Anterior cingulate cortex (tissue), 58 donors: ENCODE results near the gene MTFR1L.
A peak's percentile ranks its signal among the peaks of the same experiment; 100 is the strongest.

ENCODE experiments used
- DNase-seq, 58 donors: peaks; one replicate each; lab custom pipeline; 2025; lab: John Stamatoyannopoulos, UW

Gene MTFR1L

DNA sequence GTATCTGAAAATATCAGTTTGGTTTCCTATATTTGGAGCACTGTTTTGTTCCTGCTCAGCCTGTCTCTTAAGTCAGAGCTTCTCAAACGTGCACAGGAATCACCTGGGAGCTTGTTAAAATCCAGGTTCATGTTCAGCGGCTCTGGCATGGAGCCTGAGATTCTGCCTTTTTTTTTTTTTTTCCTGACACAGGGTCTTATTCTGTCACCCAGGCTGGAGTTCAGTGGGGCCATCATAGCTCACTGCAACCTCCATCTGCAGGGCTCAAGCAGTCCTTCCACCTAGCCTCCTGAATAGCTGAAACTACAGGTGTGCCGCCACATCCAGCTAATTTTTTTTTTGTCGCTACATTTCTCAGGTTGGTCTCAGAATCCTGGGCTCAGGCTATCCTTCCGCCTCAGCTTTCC, 32.0 kb upstream of the MTFR1L start:
- DNase-seq = no peak

DNA sequence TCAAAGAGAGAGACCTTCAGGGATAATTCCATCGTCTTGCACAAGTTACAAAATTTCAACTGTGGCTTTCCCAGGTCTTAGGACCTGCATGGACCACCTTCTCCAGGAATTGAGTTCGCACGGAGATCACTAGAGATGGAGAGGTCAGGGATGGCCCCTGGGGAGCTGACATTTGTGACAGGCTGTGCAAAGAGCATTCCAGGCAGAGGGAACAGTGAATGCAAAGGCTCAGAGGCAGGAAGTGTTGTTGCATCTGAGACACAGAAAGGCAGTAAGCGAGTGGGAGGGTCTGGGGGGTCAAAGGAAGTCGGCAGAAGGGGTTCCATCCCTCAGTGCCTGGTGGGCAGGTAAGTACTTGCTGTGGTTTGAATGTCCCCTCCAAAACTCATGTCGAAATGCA, 29.3 kb upstream of the MTFR1L start:
- no peak for DNase-seq

DNA sequence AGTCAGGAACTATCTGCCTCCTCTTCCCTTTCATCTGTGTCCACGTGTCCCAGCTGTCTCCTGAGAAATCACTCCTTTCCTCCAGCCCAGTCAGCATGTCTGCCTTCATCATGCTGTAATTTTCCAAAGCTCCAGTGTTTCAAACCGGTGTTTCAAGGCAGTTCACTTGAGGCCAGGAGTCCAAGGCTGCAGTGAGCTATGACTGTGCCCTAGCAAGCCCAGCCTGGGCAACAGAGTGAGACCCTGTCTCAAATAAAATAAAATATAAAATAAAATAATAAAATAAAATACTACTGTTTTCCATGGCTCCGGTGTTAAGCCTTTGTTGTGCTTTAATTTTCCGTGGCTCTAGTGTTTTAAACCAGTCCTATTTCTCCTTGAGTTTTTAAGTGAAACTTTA, 27.6 kb upstream of the MTFR1L start:
- DNase-seq = no peak

DNA sequence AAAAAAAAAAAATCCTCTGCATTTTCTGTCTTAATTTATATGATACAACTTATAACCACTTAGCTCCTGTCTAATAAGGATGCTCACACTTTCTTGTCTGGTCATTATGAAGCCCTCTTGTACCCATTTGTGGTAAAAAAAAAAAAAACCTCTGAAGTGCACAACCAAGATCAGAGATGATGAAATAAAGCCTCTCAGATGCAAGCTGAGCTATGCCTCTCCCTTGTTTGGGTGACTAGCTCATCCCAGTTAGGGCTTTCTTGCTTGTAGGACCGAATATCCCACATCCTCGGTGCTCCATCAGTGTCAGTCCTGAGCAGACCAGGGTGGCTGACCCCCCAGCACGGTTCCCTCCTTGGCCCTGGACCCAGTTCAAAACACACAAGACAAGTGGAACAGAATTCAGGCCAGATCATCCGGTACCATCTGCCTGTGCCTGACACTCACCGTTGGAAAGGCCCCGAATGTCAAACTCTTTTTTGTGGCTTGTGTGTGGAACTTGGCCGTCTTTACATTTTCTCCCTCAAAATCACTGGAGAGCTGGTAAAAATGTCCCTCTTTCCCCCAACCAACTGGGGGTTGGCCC, 26.1 kb upstream of the MTFR1L start:
- DNase-seq = no peak

DNA sequence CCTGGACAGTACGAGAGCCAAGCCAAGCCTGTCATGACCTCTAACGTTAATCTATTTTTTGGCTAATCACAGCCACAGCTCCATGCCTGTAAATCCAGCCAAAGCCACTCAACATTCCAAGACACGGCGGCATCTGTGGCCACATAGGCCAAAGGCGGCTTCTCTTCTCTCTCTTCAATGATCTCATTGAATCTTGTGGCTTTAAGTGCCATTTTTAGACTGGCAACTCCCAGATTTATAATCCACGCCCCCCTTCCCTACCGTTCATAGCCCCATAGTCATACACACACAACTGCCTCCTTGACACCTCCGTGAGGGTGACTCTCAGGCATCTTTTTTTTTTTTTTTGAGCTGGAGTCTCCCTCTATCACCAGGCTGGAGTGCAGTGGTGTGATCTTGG, 25.4 kb upstream of the MTFR1L start:
- DNase-seq = no peak

DNA sequence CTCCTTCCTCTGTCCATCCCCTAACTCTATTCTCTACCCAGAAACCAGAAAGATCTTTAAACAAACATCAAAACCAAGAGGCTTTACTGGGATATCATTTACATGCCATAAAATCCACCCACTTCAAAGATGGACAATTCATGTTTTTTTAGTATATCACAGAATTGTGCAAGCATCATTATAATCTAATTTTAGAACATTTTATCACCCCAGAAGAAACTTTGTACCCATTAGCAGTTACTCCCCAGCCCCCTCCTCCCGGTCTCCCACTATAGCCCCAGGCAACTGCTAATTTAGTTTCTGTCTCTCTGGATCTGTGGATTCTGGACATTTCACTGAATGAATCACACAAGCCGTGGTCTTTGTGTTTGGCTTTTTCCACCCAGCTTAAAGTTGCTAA, 24.5 kb upstream of the MTFR1L start:
- DNase-seq = no peak

DNA sequence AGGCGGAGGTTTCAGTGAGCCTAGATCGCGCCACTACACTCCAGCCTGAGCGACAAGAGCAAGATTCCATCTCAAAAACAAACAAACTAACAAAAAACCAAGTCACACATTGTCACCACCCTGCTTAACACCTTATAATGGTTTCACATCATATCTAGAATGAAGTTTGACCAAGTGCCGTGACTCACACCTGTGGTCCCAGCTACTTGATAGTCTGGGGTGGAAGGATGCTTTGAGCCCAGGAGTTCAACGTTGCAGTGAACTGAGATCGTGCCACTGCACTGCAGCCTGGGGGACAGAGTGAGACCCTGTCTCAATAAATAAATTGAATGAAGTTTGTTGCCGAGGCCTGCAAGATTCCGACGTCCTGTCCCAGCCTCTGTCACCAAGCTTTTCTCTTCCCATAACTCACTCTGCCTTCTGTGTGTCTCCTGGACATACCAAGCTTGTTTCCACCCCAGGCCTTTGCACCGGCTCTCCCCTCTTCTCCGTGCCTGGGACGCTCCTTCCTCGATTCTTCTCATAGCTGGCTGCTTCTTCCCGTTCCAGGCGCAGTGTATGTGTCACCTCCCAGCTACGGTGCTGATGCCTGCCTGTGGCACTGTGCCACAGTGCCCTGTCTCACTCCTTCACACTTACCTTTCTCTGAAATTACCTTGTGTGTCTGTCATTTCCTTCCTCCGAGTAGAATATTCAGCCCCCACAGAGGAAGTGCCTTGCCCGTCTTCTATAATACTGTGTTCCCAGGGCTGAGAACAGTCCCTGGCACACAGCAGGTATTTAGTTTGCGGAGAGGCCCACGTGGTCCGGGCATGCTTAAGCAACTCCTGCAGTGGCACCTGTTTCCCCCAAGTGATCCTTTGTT, 23.6 kb upstream of the MTFR1L start:
- peak in 5 of 58 donors; percentile 45 to 74 (median 67) for DNase-seq

DNA sequence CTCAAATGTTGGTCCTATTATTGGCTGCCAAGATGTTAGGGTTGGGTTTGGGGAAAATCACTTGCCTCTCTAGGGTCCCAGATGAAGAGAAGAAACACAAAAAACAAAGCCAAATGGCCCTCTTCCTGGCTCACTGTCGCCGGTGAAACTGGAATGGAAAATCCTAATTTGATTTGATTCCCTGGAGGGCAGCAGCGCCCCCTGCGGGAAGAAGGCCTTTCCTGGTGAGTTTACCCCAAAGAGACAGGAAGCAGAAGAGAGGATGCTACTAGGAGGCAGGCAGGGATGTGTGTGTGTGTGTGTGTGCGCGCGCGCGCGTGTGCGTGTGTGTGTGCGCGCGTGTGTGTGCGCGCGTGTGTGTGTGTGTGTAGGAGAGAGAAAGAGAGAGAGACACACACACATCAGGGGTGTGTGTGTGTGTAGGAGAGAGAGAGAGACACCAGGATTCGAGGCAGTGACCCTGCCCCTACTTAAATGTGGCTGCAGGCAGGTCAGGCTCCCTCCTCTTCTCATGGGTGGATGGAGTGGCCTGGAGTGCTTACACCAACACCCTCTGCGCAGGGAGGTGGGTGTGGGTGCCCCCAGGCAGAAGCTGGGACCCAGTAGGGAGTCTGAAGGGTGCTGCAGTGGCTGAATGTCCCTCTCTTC, 22.8 kb upstream of the MTFR1L start:
- DNase-seq = peak in 53 of 58 donors; percentile 31 to 90 (median 55)

DNA sequence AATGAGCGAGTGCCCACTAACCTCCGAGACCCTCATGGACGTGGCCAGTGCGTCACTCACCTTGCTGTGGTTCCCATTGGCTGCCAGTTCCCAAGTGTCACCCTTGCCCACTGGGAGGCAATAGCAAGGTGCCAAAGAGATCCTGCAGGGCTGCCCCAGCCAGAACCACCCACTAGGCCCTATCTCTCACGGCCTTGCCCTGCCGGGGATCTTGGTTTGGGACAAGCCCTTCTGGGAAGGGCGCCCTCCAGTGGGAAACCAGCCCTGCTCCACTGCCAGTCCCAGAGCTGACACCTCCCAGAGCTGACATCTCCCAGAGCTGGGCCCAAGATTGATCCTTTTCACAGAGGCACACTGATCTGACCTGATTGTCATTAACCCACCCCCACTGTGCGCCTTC, 21.8 kb upstream of the MTFR1L start:
- no peak for DNase-seq

DNA sequence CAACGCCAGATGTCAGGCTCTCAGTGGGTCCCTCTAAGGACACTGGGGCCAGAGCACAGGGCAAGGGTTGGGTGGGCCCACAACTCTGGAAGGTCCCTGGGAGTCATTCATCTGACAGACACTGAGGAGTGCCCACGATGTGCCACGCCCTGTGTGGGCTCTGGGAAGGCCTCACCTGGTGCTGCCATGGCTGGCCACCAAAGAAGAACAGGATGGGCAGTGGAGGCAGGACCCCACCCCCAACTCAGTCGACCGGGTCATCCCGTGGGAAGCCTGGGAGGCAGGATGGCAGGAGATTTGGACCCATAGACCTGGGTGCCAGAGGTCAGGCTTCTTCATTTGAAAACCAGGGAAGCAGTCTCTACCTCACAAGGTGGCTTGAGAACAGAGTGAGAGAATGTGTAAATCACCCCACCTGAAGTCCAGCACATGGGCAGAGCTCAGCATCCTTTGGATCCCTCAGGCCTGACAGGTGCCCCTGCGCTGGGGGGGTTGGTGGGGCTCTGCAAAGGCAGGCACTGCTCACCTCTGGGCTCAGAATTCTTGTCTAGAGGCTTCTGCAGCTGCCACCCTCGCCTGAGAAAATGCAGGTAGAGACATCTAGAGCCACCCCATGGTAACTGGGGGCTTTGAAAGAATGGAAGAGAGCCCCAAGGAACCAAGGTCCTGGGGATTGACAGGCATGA, 20.9 kb upstream of the MTFR1L start:
- no peak for DNase-seq

DNA sequence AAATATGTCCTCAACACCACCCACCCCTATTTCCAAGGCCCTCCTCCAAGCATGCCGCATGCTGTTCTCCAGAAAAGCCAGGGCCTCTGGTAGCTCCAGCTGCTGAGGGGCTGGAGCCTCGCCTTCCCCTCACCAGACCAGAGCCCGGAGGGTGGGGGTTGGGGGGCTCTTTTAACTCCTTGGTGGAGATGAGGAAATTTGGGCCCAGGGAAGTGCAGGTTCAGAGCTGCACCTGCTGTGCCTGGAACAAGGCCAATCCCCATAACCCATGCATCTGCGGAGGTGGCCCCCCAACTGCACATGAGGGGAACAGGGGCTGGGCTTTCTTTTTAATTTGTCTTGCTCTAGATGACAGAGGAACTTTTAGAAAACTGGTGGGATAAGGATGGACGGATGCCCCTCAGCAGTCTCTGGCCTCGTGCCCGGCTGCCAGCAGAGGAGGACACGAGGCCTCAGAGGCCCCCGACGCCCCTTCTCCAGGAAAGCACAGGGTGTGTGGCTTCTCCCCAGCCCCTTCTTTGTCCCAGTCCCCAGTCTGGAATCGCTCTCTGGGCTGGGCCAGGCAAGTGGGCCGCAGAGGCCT, 20.3 kb upstream of the MTFR1L start:
- peak in 1 of 58 donors; percentile 40 for DNase-seq

DNA sequence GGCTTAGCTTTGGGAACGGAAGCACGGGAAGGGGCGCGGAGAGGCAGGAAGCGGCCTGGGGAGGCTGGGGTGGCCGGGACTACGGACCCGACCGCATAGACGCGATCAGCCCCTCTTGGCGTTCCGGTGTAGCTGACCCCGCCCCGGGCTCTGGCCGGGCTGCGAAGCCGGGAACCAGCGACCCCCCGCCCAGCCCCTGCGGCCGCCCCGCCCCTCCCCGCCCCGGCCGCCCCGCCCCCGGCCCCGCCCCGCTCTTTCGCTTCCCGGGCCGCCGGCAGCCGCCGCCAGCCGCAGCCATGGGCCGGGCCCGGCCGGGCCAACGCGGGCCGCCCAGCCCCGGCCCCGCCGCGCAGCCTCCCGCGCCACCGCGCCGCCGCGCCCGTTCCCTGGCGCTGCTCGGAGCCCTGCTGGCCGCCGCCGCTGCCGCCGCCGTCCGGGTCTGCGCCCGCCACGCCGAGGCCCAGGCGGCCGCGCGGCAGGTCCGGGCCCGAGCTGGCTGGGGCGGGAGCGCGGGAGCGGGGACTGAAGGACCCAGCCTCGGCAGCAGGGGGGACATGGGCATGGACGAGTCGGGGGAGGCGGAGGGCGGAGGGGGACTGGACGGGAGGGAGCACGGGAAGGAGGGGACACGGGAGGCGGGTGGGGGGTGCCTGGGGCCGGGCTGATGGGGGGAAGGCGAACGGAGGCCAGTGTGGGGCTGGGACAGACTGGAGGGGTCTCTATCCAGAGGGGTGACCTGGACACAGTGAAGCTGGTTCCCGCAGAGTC, 19.6 kb upstream of the MTFR1L start, which contains the start of gene SELENON:
TSS of gene SELENON (plus strand) at position 259 of the 768 bp plus-strand sequence. CDS start at position 297, 38 bp downstream.
- peak in 28 of 58 donors; percentile 14 to 61 (median 34) for DNase-seq

DNA sequence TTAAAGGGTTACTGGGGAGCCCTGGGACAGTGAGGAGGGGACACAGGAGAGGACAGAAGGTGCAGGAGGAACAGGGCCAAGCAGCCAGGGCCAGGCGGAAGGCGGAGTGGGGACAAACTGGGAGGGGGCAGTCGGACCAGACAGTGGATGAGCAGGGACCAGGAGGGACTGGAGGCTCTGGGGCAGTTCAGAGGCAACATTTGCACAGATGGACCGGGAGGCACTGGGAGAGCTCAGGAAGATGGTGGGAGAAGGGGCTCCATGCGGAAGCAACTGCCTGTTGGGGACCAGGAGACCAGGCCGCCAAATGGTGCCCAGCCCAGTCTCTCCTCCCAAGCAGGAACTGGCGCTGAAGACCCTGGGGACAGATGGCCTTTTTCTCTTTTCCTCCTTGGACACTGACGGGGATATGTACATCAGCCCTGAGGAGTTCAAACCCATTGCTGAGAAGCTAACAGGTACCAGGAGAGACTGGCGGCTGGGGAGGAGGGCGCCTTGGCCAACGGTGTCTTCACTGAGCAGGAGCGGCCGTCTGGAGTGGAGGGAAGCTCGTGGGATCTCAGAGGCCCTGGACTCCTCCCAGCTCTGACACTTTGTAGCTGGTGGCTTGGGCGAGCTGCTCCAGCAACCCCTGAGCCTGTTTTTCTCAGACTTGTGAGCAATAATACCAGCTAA, 18.9 kb upstream of the MTFR1L start:
- DNase-seq = peak in 4 of 58 donors; percentile 6 to 50 (median 34)

DNA sequence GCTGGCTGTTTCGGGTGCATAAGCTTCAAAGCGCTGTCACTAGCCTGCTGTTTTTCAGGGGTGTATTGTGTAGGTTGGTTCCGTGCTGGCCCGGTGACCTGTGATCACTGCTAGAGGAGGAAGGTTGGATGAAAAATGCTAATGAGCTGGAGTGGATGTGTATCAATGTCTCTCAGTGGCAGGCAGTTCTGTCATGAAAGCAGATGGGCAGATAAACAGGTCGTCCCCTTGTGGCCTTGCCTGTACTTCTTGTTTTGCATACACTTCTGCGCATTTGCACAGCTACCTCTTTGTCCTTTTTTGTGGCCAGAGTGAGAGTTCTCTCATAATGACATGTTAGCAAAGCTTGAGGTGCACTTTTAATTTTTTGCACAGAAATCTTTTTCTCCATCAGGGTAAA, 16.8 kb upstream of the MTFR1L start:
- DNase-seq = no peak

DNA sequence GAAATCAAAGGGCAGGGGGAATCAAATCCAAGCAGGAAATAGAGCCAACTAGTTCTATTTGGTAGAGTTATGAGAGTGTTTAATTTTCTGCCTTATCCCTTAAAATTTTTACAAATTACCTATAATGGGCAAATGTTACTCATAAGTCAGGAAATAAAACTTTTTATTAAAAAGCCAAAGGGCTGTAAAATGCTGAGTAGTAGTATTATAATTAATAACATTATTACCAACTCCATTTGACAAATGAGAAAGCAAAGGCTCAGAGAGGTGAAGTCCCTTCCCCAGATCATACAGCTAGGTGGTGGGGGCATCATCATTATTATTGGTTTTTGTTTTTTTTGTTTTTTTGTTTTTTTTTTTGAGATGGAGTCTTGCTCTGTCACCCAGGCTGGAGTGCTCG, 16.4 kb upstream of the MTFR1L start:
- DNase-seq = no peak

DNA sequence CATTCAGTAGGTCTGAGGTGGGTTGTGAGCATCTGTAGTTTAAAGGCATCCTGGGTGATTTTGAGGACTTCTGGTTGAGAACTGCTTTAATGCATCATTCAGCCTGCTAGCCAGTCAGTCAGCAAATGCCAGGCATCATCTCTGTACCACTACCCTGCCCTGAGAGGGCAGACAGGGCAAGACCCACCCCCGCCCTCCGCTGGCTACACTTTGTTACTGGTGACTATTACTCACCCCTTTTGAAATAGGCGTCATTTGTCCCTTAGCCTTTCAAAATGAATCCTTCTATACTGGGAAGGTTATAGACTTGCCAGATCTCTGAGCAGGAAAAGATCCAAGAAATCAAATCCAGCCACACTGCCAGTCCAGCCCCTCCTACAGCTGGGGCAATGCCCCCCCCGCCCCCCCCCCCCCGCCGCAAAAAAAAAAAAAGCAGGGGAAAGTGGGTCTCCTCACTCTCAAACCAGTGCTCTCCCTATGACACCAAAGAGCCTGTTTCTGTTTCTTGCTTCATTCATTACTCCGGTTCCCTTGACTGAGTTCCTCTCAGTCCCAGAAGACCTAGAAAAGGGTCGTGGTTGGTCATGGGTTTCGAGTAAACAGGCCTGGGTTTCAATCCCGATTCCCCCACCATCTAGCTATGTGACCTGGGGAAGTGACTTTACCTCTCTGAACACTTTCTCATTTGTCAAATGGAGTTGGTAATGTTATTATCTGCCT, 15.3 kb upstream of the MTFR1L start:
- no peak for DNase-seq

DNA sequence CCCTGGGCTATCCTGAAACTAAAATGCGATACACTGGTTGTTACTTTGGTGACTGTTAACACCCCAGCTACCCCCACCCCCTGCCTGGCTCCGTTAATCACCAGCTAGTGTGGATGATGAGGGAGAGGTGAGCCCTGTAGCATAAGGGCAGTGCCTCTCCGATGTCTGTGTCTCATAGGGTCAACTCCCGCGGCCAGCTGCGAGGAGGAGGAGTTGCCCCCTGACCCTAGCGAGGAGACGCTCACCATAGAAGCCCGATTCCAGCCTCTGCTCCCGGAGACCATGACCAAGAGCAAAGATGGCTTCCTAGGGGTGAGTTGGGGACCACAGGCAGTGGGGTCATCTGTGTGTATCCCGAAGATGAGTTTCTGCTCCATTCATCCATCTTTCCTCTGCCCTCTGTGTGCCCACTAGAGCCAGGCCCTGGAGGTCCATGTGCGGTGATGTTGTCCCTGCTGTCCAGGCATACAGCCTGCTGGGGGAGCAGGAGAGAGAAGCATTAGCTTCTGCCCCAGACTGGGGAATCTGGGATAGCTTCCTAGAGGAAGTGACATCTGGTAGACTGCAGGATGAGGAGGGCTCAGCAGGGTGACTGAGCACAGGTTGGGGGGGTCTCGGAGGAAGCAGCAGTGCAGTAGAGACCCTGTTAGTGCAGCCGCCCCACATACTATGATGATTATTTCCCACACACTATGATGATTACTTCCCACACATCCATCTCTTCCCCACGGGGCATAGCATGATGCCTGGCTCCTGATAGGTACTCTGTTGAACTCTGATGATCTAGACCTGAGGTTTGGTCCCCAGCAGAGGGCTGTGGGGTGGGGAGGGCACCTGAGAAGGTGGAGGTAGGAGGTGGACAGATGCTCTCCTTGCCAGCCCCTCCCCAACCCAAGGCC, 14.5 kb upstream of the MTFR1L start:
- no peak for DNase-seq
